Measurements from ENCODE around the gene NAE1. TPM values are rescaled to one million over a fixed set of nuclear protein-coding genes. Genes with fewer than 3 reads are reported as not detected.
A peak's percentile ranks its signal among the peaks of the same experiment; 100 is the strongest.

NAE1 gene
- total RNA-seq, 1 donor from 2014 or later, result 397 TPM

DNA sequence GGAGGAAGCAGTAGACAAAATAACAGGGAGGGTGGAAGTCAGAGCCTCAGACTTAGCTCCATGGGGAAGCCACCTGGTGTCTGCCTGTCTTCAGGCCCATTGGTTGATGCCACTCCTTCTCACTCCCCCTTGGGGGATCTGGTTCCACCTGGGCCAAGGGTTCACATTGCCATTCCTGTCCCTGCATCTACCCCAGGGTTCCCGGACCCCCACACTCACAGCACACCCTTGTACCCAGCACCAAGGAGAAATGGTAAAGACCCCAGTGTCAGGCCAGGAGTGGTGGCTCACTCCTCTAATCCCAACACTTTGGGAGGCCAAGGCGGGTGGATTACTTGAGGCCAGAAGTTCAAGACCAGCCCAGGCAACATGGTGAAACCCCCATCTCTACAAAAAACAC lies 12.4 kb upstream of the NAE1 start:
- H3K36me3 Mint-ChIP-seq, result no peaks in the 10 kb centered on the region
- H3K27me3 ChIP-seq, result peaks cover 95% of the 10 kb centered on the region
- no peak overlapping the region for H3K4me3 ChIP-seq
- H3K4me2 ChIP-seq, result no peak overlapping the region
- H3K27me3 Mint-ChIP-seq (ENCODE audit: insufficient read depth, low read depth), result peaks cover 61% of the 10 kb centered on the region
- H3K4me1 ChIP-seq, result peaks cover 7% of the 10 kb centered on the region
- H3K9me3 ChIP-seq (ENCODE audit: low read depth), result no peaks in the 10 kb centered on the region
- no peaks in the 10 kb centered on the region for H3K79me2 ChIP-seq (ENCODE audit: low read depth)
- peaks cover 6% of the 10 kb centered on the region for H3K9me3 Mint-ChIP-seq
- no peak overlapping the region for H2AFZ ChIP-seq (replicated peaks)
- no peak for DNase-seq (ENCODE audit: low spot score)
- H3K9ac ChIP-seq, result no peak overlapping the region
- H3K36me3 ChIP-seq, result no peaks in the 10 kb centered on the region
- no peak for TF ChIP-seq EZH2phosphoT487 (IDR thresholded peaks at IDR 0.05)
- no peak for TF ChIP-seq EZH2 (IDR thresholded peaks at IDR 0.05)
- TF ChIP-seq, protein P1, sequence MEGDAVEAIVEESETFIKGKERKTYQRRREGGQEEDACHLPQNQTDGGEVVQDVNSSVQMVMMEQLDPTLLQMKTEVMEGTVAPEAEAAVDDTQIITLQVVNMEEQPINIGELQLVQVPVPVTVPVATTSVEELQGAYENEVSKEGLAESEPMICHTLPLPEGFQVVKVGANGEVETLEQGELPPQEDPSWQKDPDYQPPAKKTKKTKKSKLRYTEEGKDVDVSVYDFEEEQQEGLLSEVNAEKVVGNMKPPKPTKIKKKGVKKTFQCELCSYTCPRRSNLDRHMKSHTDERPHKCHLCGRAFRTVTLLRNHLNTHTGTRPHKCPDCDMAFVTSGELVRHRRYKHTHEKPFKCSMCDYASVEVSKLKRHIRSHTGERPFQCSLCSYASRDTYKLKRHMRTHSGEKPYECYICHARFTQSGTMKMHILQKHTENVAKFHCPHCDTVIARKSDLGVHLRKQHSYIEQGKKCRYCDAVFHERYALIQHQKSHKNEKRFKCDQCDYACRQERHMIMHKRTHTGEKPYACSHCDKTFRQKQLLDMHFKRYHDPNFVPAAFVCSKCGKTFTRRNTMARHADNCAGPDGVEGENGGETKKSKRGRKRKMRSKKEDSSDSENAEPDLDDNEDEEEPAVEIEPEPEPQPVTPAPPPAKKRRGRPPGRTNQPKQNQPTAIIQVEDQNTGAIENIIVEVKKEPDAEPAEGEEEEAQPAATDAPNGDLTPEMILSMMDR (IDR thresholded peaks at IDR 0.05), result no peak
- H4K20me1 ChIP-seq (ENCODE audit: low read depth), result no peaks in the 10 kb centered on the region
- no peak overlapping the region for H3K27ac Mint-ChIP-seq
- no peak overlapping the region for H3K27ac ChIP-seq
- no peaks in the 10 kb centered on the region for H3F3A ChIP-seq (ENCODE audit: low read depth)
- peaks cover 5% of the 10 kb centered on the region for H3K4me1 Mint-ChIP-seq
- peak overlapping the region; percentile 86 for H3K4me3 Mint-ChIP-seq

DNA sequence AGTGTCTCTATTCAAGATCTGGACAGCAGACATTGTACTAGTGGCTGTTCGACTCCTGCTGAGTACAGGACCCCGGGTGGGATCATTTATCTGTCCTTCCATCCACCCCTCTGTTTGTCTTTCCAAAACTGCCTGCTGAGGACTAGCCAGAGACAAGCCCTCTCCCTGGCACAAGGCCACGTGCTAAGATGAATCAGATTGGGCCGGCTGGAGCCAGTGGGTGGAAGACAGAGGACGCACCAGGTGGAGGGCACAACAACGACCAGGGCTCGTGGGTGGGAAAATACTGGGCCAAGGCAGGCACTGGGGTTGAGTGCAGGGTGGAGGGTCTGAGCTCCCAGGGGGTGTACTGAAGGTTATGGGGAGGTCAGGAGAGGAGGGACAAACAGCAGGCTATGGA lies 12.0 kb upstream of the NAE1 start:
- H3K79me2 ChIP-seq (ENCODE audit: low read depth), result no peaks in the 10 kb centered on the region

DNA sequence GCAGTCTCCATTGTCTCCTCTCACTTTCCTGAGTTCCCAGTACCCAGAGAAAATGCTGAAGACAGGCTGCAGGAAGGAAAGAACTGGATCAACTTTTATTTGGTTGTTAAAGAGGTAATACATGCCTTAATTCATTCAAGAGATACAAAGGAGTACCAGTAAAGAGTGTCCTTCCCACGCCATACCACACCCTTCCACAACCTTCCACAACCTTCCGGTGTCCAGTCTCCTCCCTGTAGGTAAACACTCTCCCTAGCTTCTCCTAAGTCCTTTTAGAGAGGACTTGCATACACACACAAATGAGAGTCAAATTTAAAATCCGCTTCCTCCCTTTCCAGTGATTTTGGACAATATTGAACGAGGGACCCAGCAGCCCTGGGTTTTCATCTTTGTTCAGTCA lies 10.6 kb upstream of the NAE1 start:
- H3K79me2 ChIP-seq (ENCODE audit: low read depth), result no peaks in the 10 kb centered on the region
- no peak overlapping the region for H3K4me2 ChIP-seq
- no peaks in the 10 kb centered on the region for H4K20me1 ChIP-seq (ENCODE audit: low read depth)
- no peak overlapping the region for H3K4me3 ChIP-seq
- no peak overlapping the region for H3K27ac Mint-ChIP-seq
- H3K4me3 Mint-ChIP-seq, result no peak overlapping the region
- H3K36me3 ChIP-seq, result no peaks in the 10 kb centered on the region
- H3K27ac ChIP-seq, result no peak overlapping the region
- peaks cover 86% of the 10 kb centered on the region for H3K27me3 ChIP-seq
- H3K36me3 Mint-ChIP-seq, result no peaks in the 10 kb centered on the region
- H3K4me1 ChIP-seq, result peaks cover 7% of the 10 kb centered on the region
- no peak overlapping the region for H3K9ac ChIP-seq
- no peak for DNase-seq (ENCODE audit: low spot score)
- TF ChIP-seq, protein P1 (IDR thresholded peaks at IDR 0.05), result no peak
- TF ChIP-seq EZH2 (IDR thresholded peaks at IDR 0.05) (no peak), EZH2phosphoT487 (IDR thresholded peaks at IDR 0.05) (no peak)
- peaks cover 5% of the 10 kb centered on the region for H3K4me1 Mint-ChIP-seq
- no peaks in the 10 kb centered on the region for H3K9me3 ChIP-seq (ENCODE audit: low read depth)
- peaks cover 51% of the 10 kb centered on the region for H3K27me3 Mint-ChIP-seq (ENCODE audit: insufficient read depth, low read depth)
- H3F3A ChIP-seq (ENCODE audit: low read depth), result no peaks in the 10 kb centered on the region
- H3K9me3 Mint-ChIP-seq, result peaks cover 11% of the 10 kb centered on the region
- no peak overlapping the region for H2AFZ ChIP-seq (replicated peaks)

More for the DNA sequence above, 12.0 kb upstream of the NAE1 start:
- H3K4me1 ChIP-seq, result peaks cover 7% of the 10 kb centered on the region
- H3K9me3 Mint-ChIP-seq, result peaks cover 8% of the 10 kb centered on the region
- peaks cover 61% of the 10 kb centered on the region for H3K27me3 Mint-ChIP-seq (ENCODE audit: insufficient read depth, low read depth)
- no peaks in the 10 kb centered on the region for H4K20me1 ChIP-seq (ENCODE audit: low read depth)
- H3F3A ChIP-seq (ENCODE audit: low read depth), result no peaks in the 10 kb centered on the region
- H3K36me3 Mint-ChIP-seq, result no peaks in the 10 kb centered on the region
- H3K9ac ChIP-seq, result no peak overlapping the region
- peak overlapping the region; percentile 86 for H3K4me3 Mint-ChIP-seq
- no peaks in the 10 kb centered on the region for H3K9me3 ChIP-seq (ENCODE audit: low read depth)
- H3K36me3 ChIP-seq, result no peaks in the 10 kb centered on the region
- H3K27ac Mint-ChIP-seq, result no peak overlapping the region
- no peak for DNase-seq (ENCODE audit: low spot score)
- no peak overlapping the region for H3K27ac ChIP-seq
- no peak overlapping the region for H3K4me2 ChIP-seq
- TF ChIP-seq EZH2phosphoT487 (IDR thresholded peaks at IDR 0.05) (no peak), EZH2 (IDR thresholded peaks at IDR 0.05) (no peak)
- TF ChIP-seq, protein P1 (IDR thresholded peaks at IDR 0.05), result no peak
- peaks cover 5% of the 10 kb centered on the region for H3K4me1 Mint-ChIP-seq
- H3K4me3 ChIP-seq, result no peak overlapping the region
- no peak overlapping the region for H2AFZ ChIP-seq (replicated peaks)
- peaks cover 95% of the 10 kb centered on the region for H3K27me3 ChIP-seq

All from neural progenitor cell (in vitro differentiated cells).